OCI-LY3 (cell line): ENCODE measurements around the gene INO80B.

ENCODE experiments used
- EZH2phosphoT487 ChIP-seq: fragments of 200-600 bp; shearing (Covaris generic); IDR thresholded peaks from 2 replicates; pipeline ENCODE4 v1.6.1; 2018; ENCODE audit warnings: antibody characterized with exemption, mixed run types, low read depth
- TF ChIP-seq, protein P1 (sequence below): fragments of 200-600, 300-600 bp; sonication (generic); IDR thresholded peaks from 2 replicates; pipeline ENCODE4 v1.5.1; 2014; ENCODE audit warnings: antibody characterized with exemption, low read length, low read depth

DNA sequence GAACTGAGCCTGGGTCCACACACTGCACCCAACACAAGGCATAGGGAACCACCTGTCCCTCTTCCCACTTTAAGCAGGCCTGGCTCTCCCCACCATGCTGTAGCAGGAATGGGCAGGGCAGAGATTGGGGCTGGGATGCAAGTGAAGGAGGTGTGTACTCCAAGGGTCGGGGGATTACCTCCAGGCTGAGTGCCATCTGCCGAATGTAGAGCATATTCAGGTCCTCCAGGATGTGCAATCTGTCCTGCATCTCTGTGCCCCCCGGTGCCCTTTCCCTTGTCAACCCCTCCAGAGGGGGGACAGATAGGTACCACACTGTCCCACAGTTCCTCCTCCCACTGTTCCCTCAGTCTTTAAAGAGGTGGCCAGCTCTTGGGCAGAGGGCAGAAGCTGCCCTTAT, 15.5 kb upstream of the INO80B start:
- TF ChIP-seq, protein P1, sequence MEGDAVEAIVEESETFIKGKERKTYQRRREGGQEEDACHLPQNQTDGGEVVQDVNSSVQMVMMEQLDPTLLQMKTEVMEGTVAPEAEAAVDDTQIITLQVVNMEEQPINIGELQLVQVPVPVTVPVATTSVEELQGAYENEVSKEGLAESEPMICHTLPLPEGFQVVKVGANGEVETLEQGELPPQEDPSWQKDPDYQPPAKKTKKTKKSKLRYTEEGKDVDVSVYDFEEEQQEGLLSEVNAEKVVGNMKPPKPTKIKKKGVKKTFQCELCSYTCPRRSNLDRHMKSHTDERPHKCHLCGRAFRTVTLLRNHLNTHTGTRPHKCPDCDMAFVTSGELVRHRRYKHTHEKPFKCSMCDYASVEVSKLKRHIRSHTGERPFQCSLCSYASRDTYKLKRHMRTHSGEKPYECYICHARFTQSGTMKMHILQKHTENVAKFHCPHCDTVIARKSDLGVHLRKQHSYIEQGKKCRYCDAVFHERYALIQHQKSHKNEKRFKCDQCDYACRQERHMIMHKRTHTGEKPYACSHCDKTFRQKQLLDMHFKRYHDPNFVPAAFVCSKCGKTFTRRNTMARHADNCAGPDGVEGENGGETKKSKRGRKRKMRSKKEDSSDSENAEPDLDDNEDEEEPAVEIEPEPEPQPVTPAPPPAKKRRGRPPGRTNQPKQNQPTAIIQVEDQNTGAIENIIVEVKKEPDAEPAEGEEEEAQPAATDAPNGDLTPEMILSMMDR, result no peak
- no peak for TF ChIP-seq EZH2phosphoT487
